DND-41 (cell line): ENCODE results near the gene JARID2.
"Not testable (repeated sequence)": the region's sequence is repeated elsewhere in the genome, so short reads cannot be mapped to it uniquely, and the experiment has no call there.

Experiments
- ATAC-seq: fragments of 200-7000 bp; cut with Tn5 transposase; 3 replicates; pipeline ENCODE4 v1.9.1; 2021; ENCODE audit warnings: low read depth; ENCODE audit not compliant: insufficient read depth
- DNase-seq: peaks from one replicate; pipeline ENCODE4 v3.0.0-alpha.2; 2020
- H2AFZ ChIP-seq: 2 replicates; pipeline ENCODE4 v1.6.0; 2012; ENCODE audit warnings: low read depth, low read length
- H3K27ac ChIP-seq: 2 replicates; pipeline ENCODE4 v1.5.1; 2012; ENCODE audit warnings: low read length, inconsistent platforms
- H3K27me3 ChIP-seq: fragments of 200-600 bp; sonication (generic); 2 replicates; pipeline ENCODE4 v1.6.0; 2012; ENCODE audit warnings: low read length, mild to moderate bottlenecking, inconsistent platforms; ENCODE audit not compliant: insufficient read depth, poor library complexity
- H3K36me3 ChIP-seq: 2 replicates; pipeline ENCODE4 v1.5.1; 2012; ENCODE audit warnings: low read length, inconsistent platforms; ENCODE audit not compliant: insufficient read depth
- H3K4me1 ChIP-seq: 2 replicates; pipeline ENCODE4 v1.5.1; 2012; ENCODE audit warnings: mild to moderate bottlenecking, low read length; ENCODE audit not compliant: insufficient read depth
- H3K4me2 ChIP-seq: 2 replicates; pipeline ENCODE4 v1.6.0; 2012; ENCODE audit warnings: mild to moderate bottlenecking, moderate library complexity, low read length, inconsistent platforms; ENCODE audit not compliant: insufficient read depth
- H3K4me3 ChIP-seq, 2 experiments: fragments of 200-600 bp in 1 of 2; shearing (Covaris generic) in 1 of 2; 2 replicates each; pipeline ENCODE4 v1.5.1; 2012 to 2016; ENCODE audit warnings: inconsistent platforms in 2 of 2, low read length in 2 of 2, mild to moderate bottlenecking in 2 of 2, low read depth in 1 of 2, moderate library complexity in 1 of 2
- H3K79me2 ChIP-seq: 2 replicates; pipeline ENCODE4 v1.6.0; 2012; ENCODE audit warnings: low read length, inconsistent platforms; ENCODE audit not compliant: insufficient read depth
- H3K9ac ChIP-seq: 2 replicates; pipeline ENCODE4 v1.6.0; 2012; ENCODE audit warnings: low read depth, mild to moderate bottlenecking, inconsistent platforms, low read length, moderate library complexity
- H3K9me3 ChIP-seq: 2 replicates; pipeline ENCODE4 v1.5.1; 2012; ENCODE audit warnings: low read length, moderate library complexity, mild to moderate bottlenecking, inconsistent platforms; ENCODE audit not compliant: insufficient read depth, severe bottlenecking
- H4K20me1 ChIP-seq: 2 replicates; pipeline ENCODE4 v1.6.0; 2012; ENCODE audit warnings: low read length; ENCODE audit not compliant: insufficient read depth
- CTCF ChIP-seq: IDR thresholded peaks from 2 replicates; pipeline ENCODE4 v1.5.1; 2012; ENCODE audit warnings: borderline replicate concordance, low read length, moderate library complexity, mild to moderate bottlenecking; ENCODE audit not compliant: poor library complexity, severe bottlenecking; ENCODE audit errors: extremely low read depth
- EZH2 ChIP-seq: IDR thresholded peaks from 3 replicates; pipeline ENCODE4 v1.6.1; 2012; ENCODE audit warnings: borderline replicate concordance, low read depth, mild to moderate bottlenecking, moderate library complexity, low read length, inconsistent platforms; ENCODE audit not compliant: severe bottlenecking

The JARID2 gene

GRCh38 chr6:15296735-15297134 is 50.9 kb downstream of the JARID2 start:
- peaks cover 88% of the 10 kb centered on the region for H3K79me2 ChIP-seq
- ATAC-seq: peak; percentile 40; the same call in 1 of the 3 replicates

GRCh38 chr6:15297167-15297566 is 51.3 kb downstream of the JARID2 start:
- H4K20me1 ChIP-seq: peaks cover 39% of the 10 kb centered on the region; the same call in 1 of the 2 replicates

More at GRCh38 chr6:15296735-15297134, 50.9 kb downstream of the JARID2 start:
- TF ChIP-seq EZH2: no peak
- TF ChIP-seq CTCF: no peak
- Histone ChIP-seq H3K27me3 (no peaks in the 10 kb centered on the region), H3K36me3 (no peaks in the 10 kb centered on the region), H3K27ac (no peak overlapping the region), H2AFZ (no peak overlapping the region), H4K20me1 (peaks cover 39% of the 10 kb centered on the region; the same call in 1 of the 2 replicates), H3K4me1 (no peaks in the 10 kb centered on the region), H3K4me3 (no peak overlapping the region), H3K4me2 (no peak overlapping the region), H3K9me3 (no peaks in the 10 kb centered on the region), H3K9ac (no peak overlapping the region)
- DNase-seq: no peak

GRCh38 chr6:15297895-15298590 is 52.2 kb downstream of the JARID2 start:
- Histone ChIP-seq H3K27ac (no peak overlapping the region), H3K9ac (no peak overlapping the region), H3K9me3 (no peaks in the 10 kb centered on the region), H3K27me3 (no peaks in the 10 kb centered on the region), H3K4me2 (no peak overlapping the region), H3K4me3 (no peak overlapping the region), H2AFZ (no peak overlapping the region), H3K4me1 (no peaks in the 10 kb centered on the region), H4K20me1 (peaks cover 39% of the 10 kb centered on the region), H3K36me3 (no peaks in the 10 kb centered on the region), H3K79me2 (peaks cover 82% of the 10 kb centered on the region)
- ATAC-seq (no peak), DNase-seq (no peak)
- TF ChIP-seq EZH2: no peak

More at GRCh38 chr6:15297167-15297566, 51.3 kb downstream of the JARID2 start:
- not testable (repeated sequence) for H3K27me3 ChIP-seq, H3K4me1 ChIP-seq, H3K36me3 ChIP-seq, ATAC-seq, H3K4me3 ChIP-seq, H3K4me2 ChIP-seq, H3K27ac ChIP-seq, H3K9ac ChIP-seq, DNase-seq, H2AFZ ChIP-seq, H3K9me3 ChIP-seq
- H3K79me2 ChIP-seq: peaks cover 89% of the 10 kb centered on the region

- peak; percentile 39 for DNase-seq
Observed at GRCh38 chr6:15299430-15300131, 53.7 kb downstream of the JARID2 start.

More at GRCh38 chr6:15299430-15300131, 53.7 kb downstream of the JARID2 start:
- Histone ChIP-seq H3K27ac (no peak overlapping the region), H3K4me2 (no peak overlapping the region), H3K9ac (no peak overlapping the region), H3K4me1 (no peaks in the 10 kb centered on the region), H3K36me3 (no peaks in the 10 kb centered on the region), H4K20me1 (peaks cover 41% of the 10 kb centered on the region), H3K9me3 (no peaks in the 10 kb centered on the region), H3K27me3 (no peaks in the 10 kb centered on the region), H3K4me3 (no peak overlapping the region), H3K79me2 (peaks cover 80% of the 10 kb centered on the region), H2AFZ (no peak overlapping the region)
- ATAC-seq: peak; percentile 70; the same call in 2 of the 3 replicates
- TF ChIP-seq EZH2: no peak
- no peak for TF ChIP-seq CTCF
